Fibroblast of lung (primary cell): ENCODE data around the gene GJB5.

Experiments used
- CTCF ChIP-seq, 2 donors: IDR thresholded peaks in 1 of 2; conservative IDR thresholded peaks in 1 of 2; 1 replicate in 1 of 2; 2 replicates in 1 of 2; pipeline ENCODE4 v1.5.1; 2011 to 2012; ENCODE audit warnings: low read length in 2 of 2, control low read depth in 1 of 2, inconsistent platforms in 1 of 2, low read depth in 1 of 2, mild to moderate bottlenecking in 1 of 2
- EZH2 ChIP-seq: IDR thresholded peaks from 2 replicates; pipeline ENCODE4 v1.5.1; 2012; ENCODE audit warnings: low read length, control low read depth, mild to moderate bottlenecking; ENCODE audit errors: missing control alignments

- no peak for TF ChIP-seq CTCF (conservative IDR thresholded peaks at IDR 0.05 in 1 of 2, IDR thresholded peaks at IDR 0.05 in 1 of 2; ENCODE audit: low read depth in 1 of 2, low read length in 2 of 2)
- no peak for TF ChIP-seq EZH2
Observed at GRCh38 chr1:34800214-34800613, 45.4 kb downstream of the GJB5 start.
